HepG2 (cell line): Measurements from ENCODE around the gene ACP5. TPM values are rescaled to one million over a fixed set of nuclear protein-coding genes. Genes with fewer than 3 reads are reported as not detected.

Experiments
- FOXO1 ChIP-seq: sonication (generic); formaldehyde crosslinking; IDR thresholded peaks from 2 replicates; pipeline ENCODE4 v1.4.0; 2020; ENCODE audit warnings: missing genetic modification reagents
- PHB2 ChIP-seq: fragments of 450-650 bp; IDR thresholded peaks from 2 replicates; pipeline ENCODE4 v1.6.1; 2018; ENCODE audit not compliant: partially characterized antibody
- TEAD2 ChIP-seq: sonication (generic); formaldehyde crosslinking; IDR thresholded peaks from 2 replicates; pipeline ENCODE4 v1.9.0; 2021; ENCODE audit warnings: missing genetic modification reagents
- YY1 ChIP-seq: IDR thresholded peaks from 2 replicates; pipeline ENCODE4 v1.6.1; 2011; ENCODE audit warnings: low read length, low read depth, moderate library complexity, mild to moderate bottlenecking; ENCODE audit not compliant: insufficient read depth, insufficient replicate concordance
- ZNF326 ChIP-seq: sonication (generic); formaldehyde crosslinking; IDR thresholded peaks from 2 replicates; pipeline ENCODE4 v1.4.0; 2020; ENCODE audit warnings: missing genetic modification reagents, borderline replicate concordance
- ZNF652 ChIP-seq: IDR thresholded peaks from 2 replicates; pipeline ENCODE4 v1.6.1; 2016; ENCODE audit warnings: low read depth, borderline replicate concordance
- ZSCAN9 ChIP-seq: IDR thresholded peaks from 2 replicates; pipeline ENCODE4 v1.6.1; 2016; ENCODE audit warnings: borderline replicate concordance
- polyA plus RNA-seq, 8 experiments: library from polyadenylated mRNA; depleted of rRNA in 3 of 8; stranded (reverse) in 7 of 8; unstranded in 1 of 8; fragments of >200 nt; fragmentation: Illumina TruSeq in 4 of 8; extraction: Trizol in 4 of 8; gene quantifications; 2 replicates each; pipeline versions ENCODE4 v1.2.1 to v1.2.3, GENCODE V29; 2011 to 2016; ENCODE audit warnings: low read depth in 4 of 8, missing spikeins in 1 of 8, mixed read lengths in 1 of 8; ENCODE audit not compliant: insufficient read depth in 1 of 8
- total RNA-seq, 5 experiments: library from RNA; depleted of rRNA; stranded (reverse); fragments of >200 nt; fragmentation: Illumina TruSeq; extraction: Trizol; gene quantifications; 2 replicates each; pipeline ENCODE4 v1.2.3, GENCODE V29; 2016; ENCODE audit warnings: low read depth in 1 of 5
- TF ChIP-seq, protein P1 (sequence below): sonication (generic); formaldehyde crosslinking; IDR thresholded peaks from 2 replicates; pipeline ENCODE4 v1.5.1; 2020; ENCODE audit warnings: missing genetic modification reagents, mild to moderate bottlenecking, borderline replicate concordance
- TF ChIP-seq, protein P2 (sequence below): sonication (generic); formaldehyde crosslinking; IDR thresholded peaks from 2 replicates; pipeline ENCODE4 v1.5.0; 2020; ENCODE audit warnings: mild to moderate bottlenecking, missing genetic modification reagents
- TF ChIP-seq, protein P3 (sequence below): sonication (generic); formaldehyde crosslinking; conservative IDR thresholded peaks from 2 replicates; pipeline ENCODE4 v1.8.0; 2022; ENCODE audit warnings: missing genetic modification reagents
- TF ChIP-seq, protein P4 (sequence below): sonication (generic); formaldehyde crosslinking; IDR thresholded peaks from 2 replicates; pipeline ENCODE4 v1.8.1; 2022; ENCODE audit warnings: low read depth, mild to moderate bottlenecking, missing genetic modification reagents
- TF ChIP-seq, protein P5 (sequence below): sonication (generic); formaldehyde crosslinking; IDR thresholded peaks from 2 replicates; pipeline ENCODE4 v1.4.0; 2020; ENCODE audit warnings: missing genetic modification reagents, low read depth, mild to moderate bottlenecking, borderline replicate concordance
- TF ChIP-seq, protein P6 (sequence below): sonication (generic); formaldehyde crosslinking; conservative IDR thresholded peaks from 2 replicates; pipeline ENCODE4 v1.4.0; 2020; ENCODE audit warnings: missing genetic modification reagents

Gene ACP5
- total and polyA plus RNA-seq, 2 of the 13 experiments (the other 11 are each of a cell fraction or from before 2014, with no cell fraction given), result 1.3 to 6.7 TPM

DNA sequence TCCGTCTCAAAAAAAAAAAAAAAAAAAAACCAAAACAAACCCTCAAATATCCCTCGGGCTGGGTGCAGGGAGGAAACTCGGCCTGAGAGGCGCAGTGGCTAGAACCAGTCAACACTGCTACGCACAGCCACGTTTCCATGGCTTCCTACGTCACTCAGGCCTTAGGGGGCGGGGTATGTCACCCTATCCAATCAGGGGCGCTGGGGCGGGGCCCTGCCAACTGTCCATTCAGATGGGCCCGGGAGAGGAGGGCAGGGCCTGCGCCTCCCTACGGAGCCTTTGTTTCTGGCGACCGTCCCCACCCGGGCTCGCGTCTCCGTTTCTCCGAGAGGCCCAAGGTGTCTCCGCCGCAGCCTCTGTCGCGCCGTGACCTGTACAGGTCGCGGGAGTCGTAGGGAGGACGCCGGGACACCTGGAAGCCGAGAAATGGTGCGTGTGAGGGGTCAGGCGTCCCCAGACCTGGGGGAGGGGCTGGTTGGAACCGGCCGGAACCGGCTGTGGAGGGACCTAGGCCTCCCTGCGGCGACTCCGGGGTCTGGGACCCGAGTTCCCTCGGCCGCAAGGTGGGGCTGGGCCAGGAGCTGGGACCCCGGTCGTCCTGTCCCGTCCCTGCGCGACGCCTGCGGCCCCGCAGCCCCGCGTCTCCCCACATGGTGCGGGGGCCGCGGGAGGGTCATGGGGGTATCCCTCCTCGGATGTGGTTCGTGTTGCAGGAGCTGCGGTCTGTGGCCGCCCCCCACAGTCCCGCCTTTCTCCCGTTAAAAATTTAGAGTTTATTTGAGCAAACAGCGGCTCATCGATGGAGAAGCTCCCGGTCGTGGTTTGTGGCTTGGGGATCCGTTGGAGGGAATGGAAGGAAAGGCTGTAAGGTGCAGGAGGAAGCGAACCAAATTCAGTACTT, 20.0 kb upstream of the ACP5 start, which contains the start of gene ZNF627 (continued):
- TF ChIP-seq, protein P1, sequence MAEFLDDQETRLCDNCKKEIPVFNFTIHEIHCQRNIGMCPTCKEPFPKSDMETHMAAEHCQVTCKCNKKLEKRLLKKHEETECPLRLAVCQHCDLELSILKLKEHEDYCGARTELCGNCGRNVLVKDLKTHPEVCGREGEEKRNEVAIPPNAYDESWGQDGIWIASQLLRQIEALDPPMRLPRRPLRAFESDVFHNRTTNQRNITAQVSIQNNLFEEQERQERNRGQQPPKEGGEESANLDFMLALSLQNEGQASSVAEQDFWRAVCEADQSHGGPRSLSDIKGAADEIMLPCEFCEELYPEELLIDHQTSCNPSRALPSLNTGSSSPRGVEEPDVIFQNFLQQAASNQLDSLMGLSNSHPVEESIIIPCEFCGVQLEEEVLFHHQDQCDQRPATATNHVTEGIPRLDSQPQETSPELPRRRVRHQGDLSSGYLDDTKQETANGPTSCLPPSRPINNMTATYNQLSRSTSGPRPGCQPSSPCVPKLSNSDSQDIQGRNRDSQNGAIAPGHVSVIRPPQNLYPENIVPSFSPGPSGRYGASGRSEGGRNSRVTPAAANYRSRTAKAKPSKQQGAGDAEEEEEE (CRISPR knock-in tag), result no peak
- TF ChIP-seq, protein P2, sequence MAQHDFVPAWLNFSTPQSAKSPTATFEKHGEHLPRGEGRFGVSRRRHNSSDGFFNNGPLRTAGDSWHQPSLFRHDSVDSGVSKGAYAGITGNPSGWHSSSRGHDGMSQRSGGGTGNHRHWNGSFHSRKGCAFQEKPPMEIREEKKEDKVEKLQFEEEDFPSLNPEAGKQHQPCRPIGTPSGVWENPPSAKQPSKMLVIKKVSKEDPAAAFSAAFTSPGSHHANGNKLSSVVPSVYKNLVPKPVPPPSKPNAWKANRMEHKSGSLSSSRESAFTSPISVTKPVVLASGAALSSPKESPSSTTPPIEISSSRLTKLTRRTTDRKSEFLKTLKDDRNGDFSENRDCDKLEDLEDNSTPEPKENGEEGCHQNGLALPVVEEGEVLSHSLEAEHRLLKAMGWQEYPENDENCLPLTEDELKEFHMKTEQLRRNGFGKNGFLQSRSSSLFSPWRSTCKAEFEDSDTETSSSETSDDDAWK, result no peak
- TF ChIP-seq ZSCAN9 (CRISPR knock-in tag) (no peak), FOXO1 (CRISPR knock-in tag) (no peak), ZNF652 (CRISPR knock-in tag) (no peak), TEAD2 (CRISPR knock-in tag) (no peak), YY1 (peak; percentile 62), PHB2 (no peak), ZNF326 (CRISPR knock-in tag) (no peak)
- TF ChIP-seq, protein P3, sequence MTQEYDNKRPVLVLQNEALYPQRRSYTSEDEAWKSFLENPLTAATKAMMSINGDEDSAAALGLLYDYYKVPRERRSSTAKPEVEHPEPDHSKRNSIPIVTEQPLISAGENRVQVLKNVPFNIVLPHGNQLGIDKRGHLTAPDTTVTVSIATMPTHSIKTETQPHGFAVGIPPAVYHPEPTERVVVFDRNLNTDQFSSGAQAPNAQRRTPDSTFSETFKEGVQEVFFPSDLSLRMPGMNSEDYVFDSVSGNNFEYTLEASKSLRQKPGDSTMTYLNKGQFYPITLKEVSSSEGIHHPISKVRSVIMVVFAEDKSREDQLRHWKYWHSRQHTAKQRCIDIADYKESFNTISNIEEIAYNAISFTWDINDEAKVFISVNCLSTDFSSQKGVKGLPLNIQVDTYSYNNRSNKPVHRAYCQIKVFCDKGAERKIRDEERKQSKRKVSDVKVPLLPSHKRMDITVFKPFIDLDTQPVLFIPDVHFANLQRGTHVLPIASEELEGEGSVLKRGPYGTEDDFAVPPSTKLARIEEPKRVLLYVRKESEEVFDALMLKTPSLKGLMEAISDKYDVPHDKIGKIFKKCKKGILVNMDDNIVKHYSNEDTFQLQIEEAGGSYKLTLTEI (CRISPR knock-in tag), result no peak
- TF ChIP-seq, protein P4, sequence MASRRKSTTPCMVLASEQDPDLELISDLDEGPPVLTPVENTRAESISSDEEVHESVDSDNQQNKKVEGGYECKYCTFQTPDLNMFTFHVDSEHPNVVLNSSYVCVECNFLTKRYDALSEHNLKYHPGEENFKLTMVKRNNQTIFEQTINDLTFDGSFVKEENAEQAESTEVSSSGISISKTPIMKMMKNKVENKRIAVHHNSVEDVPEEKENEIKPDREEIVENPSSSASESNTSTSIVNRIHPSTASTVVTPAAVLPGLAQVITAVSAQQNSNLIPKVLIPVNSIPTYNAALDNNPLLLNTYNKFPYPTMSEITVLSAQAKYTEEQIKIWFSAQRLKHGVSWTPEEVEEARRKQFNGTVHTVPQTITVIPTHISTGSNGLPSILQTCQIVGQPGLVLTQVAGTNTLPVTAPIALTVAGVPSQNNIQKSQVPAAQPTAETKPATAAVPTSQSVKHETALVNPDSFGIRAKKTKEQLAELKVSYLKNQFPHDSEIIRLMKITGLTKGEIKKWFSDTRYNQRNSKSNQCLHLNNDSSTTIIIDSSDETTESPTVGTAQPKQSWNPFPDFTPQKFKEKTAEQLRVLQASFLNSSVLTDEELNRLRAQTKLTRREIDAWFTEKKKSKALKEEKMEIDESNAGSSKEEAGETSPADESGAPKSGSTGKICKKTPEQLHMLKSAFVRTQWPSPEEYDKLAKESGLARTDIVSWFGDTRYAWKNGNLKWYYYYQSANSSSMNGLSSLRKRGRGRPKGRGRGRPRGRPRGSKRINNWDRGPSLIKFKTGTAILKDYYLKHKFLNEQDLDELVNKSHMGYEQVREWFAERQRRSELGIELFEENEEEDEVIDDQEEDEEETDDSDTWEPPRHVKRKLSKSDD (CRISPR knock-in tag), result 0 out of 2 replicates have a peak, but pooled peaks have one; percentile 48
- TF ChIP-seq, protein P5, sequence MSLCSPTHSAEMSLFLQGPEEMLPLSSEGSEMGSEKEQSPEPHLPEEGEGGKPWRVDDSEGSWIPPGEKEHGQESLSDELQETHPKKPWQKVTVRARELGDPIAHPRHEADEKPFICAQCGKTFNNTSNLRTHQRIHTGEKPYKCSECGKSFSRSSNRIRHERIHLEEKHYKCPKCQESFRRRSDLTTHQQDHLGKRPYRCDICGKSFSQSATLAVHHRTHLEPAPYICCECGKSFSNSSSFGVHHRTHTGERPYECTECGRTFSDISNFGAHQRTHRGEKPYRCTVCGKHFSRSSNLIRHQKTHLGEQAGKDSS (CRISPR knock-in tag), result peak; percentile 73
- TF ChIP-seq, protein P6, sequence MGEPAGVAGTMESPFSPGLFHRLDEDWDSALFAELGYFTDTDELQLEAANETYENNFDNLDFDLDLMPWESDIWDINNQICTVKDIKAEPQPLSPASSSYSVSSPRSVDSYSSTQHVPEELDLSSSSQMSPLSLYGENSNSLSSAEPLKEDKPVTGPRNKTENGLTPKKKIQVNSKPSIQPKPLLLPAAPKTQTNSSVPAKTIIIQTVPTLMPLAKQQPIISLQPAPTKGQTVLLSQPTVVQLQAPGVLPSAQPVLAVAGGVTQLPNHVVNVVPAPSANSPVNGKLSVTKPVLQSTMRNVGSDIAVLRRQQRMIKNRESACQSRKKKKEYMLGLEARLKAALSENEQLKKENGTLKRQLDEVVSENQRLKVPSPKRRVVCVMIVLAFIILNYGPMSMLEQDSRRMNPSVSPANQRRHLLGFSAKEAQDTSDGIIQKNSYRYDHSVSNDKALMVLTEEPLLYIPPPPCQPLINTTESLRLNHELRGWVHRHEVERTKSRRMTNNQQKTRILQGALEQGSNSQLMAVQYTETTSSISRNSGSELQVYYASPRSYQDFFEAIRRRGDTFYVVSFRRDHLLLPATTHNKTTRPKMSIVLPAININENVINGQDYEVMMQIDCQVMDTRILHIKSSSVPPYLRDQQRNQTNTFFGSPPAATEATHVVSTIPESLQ, result no peak
